ENCODE results near the gene FAM193B.
"Not testable (repeated sequence)": the region's sequence is repeated elsewhere in the genome, so short reads cannot be mapped to it uniquely, and the experiment has no call there.

Gene FAM193B

GRCh38 chr5:177576169-177576568 is 21.8 kb upstream of the FAM193B start:
- Histone ChIP-seq H2AFZ (ENCODE audit: low read depth) (no peak overlapping the region), H3K4me2 (no peak overlapping the region), H4K20me1 (ENCODE audit: insufficient read depth) (no peaks in the 10 kb centered on the region), H3K27ac (no peak overlapping the region), H3K36me3 (ENCODE audit: insufficient read depth) (no peaks in the 10 kb centered on the region), H3K27me3 (ENCODE audit: insufficient read depth, low read depth) (no peaks in the 10 kb centered on the region), H3K9ac (no peak overlapping the region), H3K79me2 (ENCODE audit: insufficient read depth, low read depth) (no peaks in the 10 kb centered on the region), H3K4me3 (IDR thresholded peaks at IDR 0.05; ENCODE audit: insufficient read depth, low read depth, low read length) (no peak overlapping the region), H3K4me1 (ENCODE audit: low read depth, poor library complexity, severe bottlenecking) (no peaks in the 10 kb centered on the region)
- no peak for TF ChIP-seq CTCF (conservative IDR thresholded peaks at IDR 0.05; ENCODE audit: low read depth, low read length)

- H3K79me2 ChIP-seq (ENCODE audit: insufficient read depth, low read depth), result no peaks in the 10 kb centered on the region
- H3K4me1 ChIP-seq (ENCODE audit: low read depth, poor library complexity, severe bottlenecking), result no peaks in the 10 kb centered on the region
- H3K27me3 ChIP-seq (ENCODE audit: insufficient read depth, low read depth), result no peaks in the 10 kb centered on the region
- H3K4me3 ChIP-seq (IDR thresholded peaks at IDR 0.05; ENCODE audit: insufficient read depth, low read depth, low read length), result no peak overlapping the region
- no peaks in the 10 kb centered on the region for H3K36me3 ChIP-seq (ENCODE audit: insufficient read depth)
- H3K9ac ChIP-seq, result no peak overlapping the region
- no peak for TF ChIP-seq CTCF (conservative IDR thresholded peaks at IDR 0.05; ENCODE audit: low read depth, low read length)
- no peaks in the 10 kb centered on the region for H4K20me1 ChIP-seq (ENCODE audit: insufficient read depth)
- H3K27ac ChIP-seq, result no peak overlapping the region
- no peak overlapping the region for H3K4me2 ChIP-seq
- H2AFZ ChIP-seq (ENCODE audit: low read depth), result no peak overlapping the region
Measured at GRCh38 chr5:177575488-177575887, 21.1 kb upstream of the FAM193B start.

DNA sequence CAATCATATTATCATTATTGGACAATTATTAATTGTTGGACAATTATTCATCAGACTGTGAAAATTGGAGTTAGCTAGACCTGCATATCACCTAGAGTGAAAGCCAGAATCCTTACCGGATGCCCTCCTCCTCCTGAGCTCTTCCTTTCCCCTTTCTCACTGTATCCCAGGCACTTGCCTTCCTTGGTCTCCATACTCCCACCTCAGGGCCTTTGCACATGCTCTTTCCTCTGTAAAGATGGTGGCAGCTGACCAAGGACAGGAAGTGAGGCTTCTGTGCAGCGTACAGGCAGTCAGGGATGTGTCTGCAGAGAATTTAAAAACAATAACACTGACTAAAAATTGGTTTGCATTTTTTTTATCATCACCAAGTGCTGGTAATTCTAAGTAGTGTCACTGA is 15.5 kb upstream of the FAM193B start:
- H3K4me1 ChIP-seq (ENCODE audit: low read depth, poor library complexity, severe bottlenecking), result no peaks in the 10 kb centered on the region
- H3K79me2 ChIP-seq (ENCODE audit: insufficient read depth, low read depth), result no peaks in the 10 kb centered on the region
- no peak overlapping the region for H2AFZ ChIP-seq (ENCODE audit: low read depth)
- no peak for TF ChIP-seq CTCF (conservative IDR thresholded peaks at IDR 0.05; ENCODE audit: low read depth, low read length)
- H3K27me3 ChIP-seq (ENCODE audit: insufficient read depth, low read depth), result no peaks in the 10 kb centered on the region
- H3K27ac ChIP-seq, result no peak overlapping the region
- H4K20me1 ChIP-seq (ENCODE audit: insufficient read depth), result no peaks in the 10 kb centered on the region
- no peaks in the 10 kb centered on the region for H3K36me3 ChIP-seq (ENCODE audit: insufficient read depth)
- no peak overlapping the region for H3K4me3 ChIP-seq (IDR thresholded peaks at IDR 0.05; ENCODE audit: insufficient read depth, low read depth, low read length)
- no peak overlapping the region for H3K4me2 ChIP-seq
- no peak overlapping the region for H3K9ac ChIP-seq

- no peak overlapping the region for H3K27ac ChIP-seq
- no peak overlapping the region for H3K9ac ChIP-seq
- no peak overlapping the region for H2AFZ ChIP-seq (ENCODE audit: low read depth)
- H3K27me3 ChIP-seq (ENCODE audit: insufficient read depth, low read depth), result no peaks in the 10 kb centered on the region
- no peak overlapping the region for H3K4me2 ChIP-seq
- H3K79me2 ChIP-seq (ENCODE audit: insufficient read depth, low read depth), result no peaks in the 10 kb centered on the region
- H3K4me3 ChIP-seq (IDR thresholded peaks at IDR 0.05; ENCODE audit: insufficient read depth, low read depth, low read length), result no peak overlapping the region
- H3K4me1 ChIP-seq (ENCODE audit: low read depth, poor library complexity, severe bottlenecking), result no peaks in the 10 kb centered on the region
- H4K20me1 ChIP-seq (ENCODE audit: insufficient read depth), result no peaks in the 10 kb centered on the region
- TF ChIP-seq CTCF (conservative IDR thresholded peaks at IDR 0.05; ENCODE audit: low read depth, low read length), result no peak
- no peaks in the 10 kb centered on the region for H3K36me3 ChIP-seq (ENCODE audit: insufficient read depth)
Measured at GRCh38 chr5:177568326-177568725, 14.0 kb upstream of the FAM193B start.

- Histone ChIP-seq H2AFZ (ENCODE audit: low read depth) (no peak overlapping the region), H3K4me1 (ENCODE audit: low read depth, poor library complexity, severe bottlenecking) (no peaks in the 10 kb centered on the region), H3K27ac (no peak overlapping the region), H3K4me3 (IDR thresholded peaks at IDR 0.05; ENCODE audit: insufficient read depth, low read depth, low read length) (no peak overlapping the region), H3K9ac (no peak overlapping the region), H4K20me1 (ENCODE audit: insufficient read depth) (no peaks in the 10 kb centered on the region), H3K27me3 (ENCODE audit: insufficient read depth, low read depth) (no peaks in the 10 kb centered on the region), H3K4me2 (no peak overlapping the region), H3K36me3 (ENCODE audit: insufficient read depth) (no peaks in the 10 kb centered on the region), H3K79me2 (ENCODE audit: insufficient read depth, low read depth) (no peaks in the 10 kb centered on the region)
- TF ChIP-seq CTCF (conservative IDR thresholded peaks at IDR 0.05; ENCODE audit: low read depth, low read length), result no peak
Measured at GRCh38 chr5:177565046-177565445, 10.7 kb upstream of the FAM193B start.

DNA sequence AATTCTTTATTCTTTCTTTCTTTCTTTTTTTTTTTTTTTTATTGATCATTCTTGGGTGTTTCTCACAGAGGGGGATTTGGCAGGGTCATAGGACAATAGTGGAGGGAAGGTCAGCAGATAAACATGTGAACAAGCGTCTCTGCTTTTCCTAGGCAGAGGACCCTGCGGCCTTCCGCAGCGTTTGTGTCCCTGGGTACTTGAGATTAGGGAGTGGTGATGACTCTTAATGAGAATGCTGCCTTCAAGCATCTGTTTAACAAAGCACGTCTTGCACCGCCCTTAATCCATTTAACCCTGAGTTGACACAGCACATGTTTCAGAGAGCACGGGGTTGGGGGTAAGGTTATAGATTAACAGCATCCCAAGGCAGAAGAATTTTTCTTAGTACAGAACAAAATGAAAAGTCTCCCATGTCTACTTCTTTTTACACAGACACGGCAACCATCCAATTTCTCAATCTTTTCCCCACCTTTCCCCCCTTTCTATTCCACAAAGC is 5.1 kb upstream of the FAM193B start:
- not testable (repeated sequence) for H3K27me3 ChIP-seq (ENCODE audit: insufficient read depth, low read depth); H3K4me2 ChIP-seq; H3K36me3 ChIP-seq (ENCODE audit: insufficient read depth); H3K4me3 ChIP-seq (IDR thresholded peaks at IDR 0.05; ENCODE audit: insufficient read depth, low read depth, low read length); H4K20me1 ChIP-seq (ENCODE audit: insufficient read depth); H3K9ac ChIP-seq; H3K27ac ChIP-seq; H3K79me2 ChIP-seq (ENCODE audit: insufficient read depth, low read depth); H2AFZ ChIP-seq (ENCODE audit: low read depth); H3K4me1 ChIP-seq (ENCODE audit: low read depth, poor library complexity, severe bottlenecking)

All from KMS-11 (cell line).